ENCODE results near the gene SQSTM1.

DNA sequence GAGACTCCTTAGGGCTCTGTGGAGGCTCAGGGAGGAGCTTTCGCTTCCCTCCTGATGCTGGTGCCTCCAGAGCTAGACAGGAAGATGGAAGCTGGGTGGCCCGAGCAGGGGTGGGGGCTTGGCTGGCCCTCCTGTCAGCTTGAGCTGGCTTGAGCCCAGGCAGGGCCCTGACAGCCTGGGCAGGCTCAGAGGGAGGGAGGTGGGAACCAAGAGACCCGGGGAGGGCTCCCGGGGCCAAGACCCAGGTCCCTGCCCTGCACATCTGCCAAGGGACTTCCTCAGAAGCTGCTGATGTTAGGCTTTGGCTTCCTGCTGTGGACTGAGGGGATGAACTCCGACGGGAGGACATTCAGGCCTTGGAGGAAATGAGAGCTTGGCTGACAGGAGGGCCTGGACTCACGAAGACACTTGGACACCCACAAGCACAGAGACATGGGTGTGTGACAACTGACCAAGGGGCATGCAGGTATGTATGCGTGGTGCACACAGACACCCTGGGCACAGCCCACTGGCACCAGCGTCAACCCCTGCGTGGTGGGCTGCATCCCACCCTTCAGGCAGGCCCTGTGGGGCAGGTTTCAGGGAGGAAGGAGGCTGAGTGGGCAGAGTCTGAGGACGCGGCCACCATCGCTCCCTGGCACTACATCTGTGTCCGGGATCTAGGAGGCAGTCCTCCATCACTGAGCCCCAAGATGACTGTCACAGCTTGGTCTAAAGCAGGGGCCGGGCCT lies 28.7 kb upstream of the SQSTM1 start:
- TF ChIP-seq, protein P1, sequence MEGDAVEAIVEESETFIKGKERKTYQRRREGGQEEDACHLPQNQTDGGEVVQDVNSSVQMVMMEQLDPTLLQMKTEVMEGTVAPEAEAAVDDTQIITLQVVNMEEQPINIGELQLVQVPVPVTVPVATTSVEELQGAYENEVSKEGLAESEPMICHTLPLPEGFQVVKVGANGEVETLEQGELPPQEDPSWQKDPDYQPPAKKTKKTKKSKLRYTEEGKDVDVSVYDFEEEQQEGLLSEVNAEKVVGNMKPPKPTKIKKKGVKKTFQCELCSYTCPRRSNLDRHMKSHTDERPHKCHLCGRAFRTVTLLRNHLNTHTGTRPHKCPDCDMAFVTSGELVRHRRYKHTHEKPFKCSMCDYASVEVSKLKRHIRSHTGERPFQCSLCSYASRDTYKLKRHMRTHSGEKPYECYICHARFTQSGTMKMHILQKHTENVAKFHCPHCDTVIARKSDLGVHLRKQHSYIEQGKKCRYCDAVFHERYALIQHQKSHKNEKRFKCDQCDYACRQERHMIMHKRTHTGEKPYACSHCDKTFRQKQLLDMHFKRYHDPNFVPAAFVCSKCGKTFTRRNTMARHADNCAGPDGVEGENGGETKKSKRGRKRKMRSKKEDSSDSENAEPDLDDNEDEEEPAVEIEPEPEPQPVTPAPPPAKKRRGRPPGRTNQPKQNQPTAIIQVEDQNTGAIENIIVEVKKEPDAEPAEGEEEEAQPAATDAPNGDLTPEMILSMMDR (IDR thresholded peaks at IDR 0.05), result no peak
- no peak for TF ChIP-seq EZH2 (IDR thresholded peaks at IDR 0.05)

All from neural progenitor cell (in vitro differentiated cells).